Sigmoid colon (tissue), 4 donors: ENCODE results near the gene CTLA4.

Experiments used
- CTCF ChIP-seq, 4 experiments: fragments of 450-650 bp in 3 of 4; fragments of 200-600 bp in 1 of 4; IDR thresholded peaks; one replicate each; pipeline ENCODE4 v1.5.1; 2016 to 2019; ENCODE audit warnings: antibody characterized with exemption in 4 of 4, mild to moderate bottlenecking in 3 of 4, moderate library complexity in 2 of 4
- POLR2A ChIP-seq, 2 donors: fragments of 450-650 bp; IDR thresholded peaks; one replicate each; pipeline ENCODE4 v1.6.1; 2016; ENCODE audit warnings: antibody characterized with exemption in 2 of 2, mild to moderate bottlenecking in 2 of 2, moderate library complexity in 2 of 2
- POLR2AphosphoS5 ChIP-seq, 4 donors: sonication (generic); formaldehyde crosslinking; IDR thresholded peaks; one replicate each; pipeline ENCODE4 v1.6.1; 2017; ENCODE audit warnings: antibody characterized with exemption in 4 of 4

GRCh38 chr2:203918264-203918663, 50.7 kb downstream of the CTLA4 start:
- TF ChIP-seq CTCF (IDR thresholded peaks at IDR 0.05) (no peak), POLR2A (IDR thresholded peaks at IDR 0.05) (no peak), POLR2AphosphoS5 (IDR thresholded peaks at IDR 0.05) (no peak)
